GM19324 (cell line): ENCODE data around the gene CARMIL1.
"Not testable (repeated sequence)": the region's sequence is repeated elsewhere in the genome, so short reads cannot be mapped to it uniquely, and the experiment has no call there.

Experiments used
- ATAC-seq: cut with Tn5 transposase; IDR thresholded peaks from one replicate; pipeline ENCODE4 v1.9.1; 2021; ENCODE audit warnings: mild to moderate bottlenecking, moderate library complexity; ENCODE audit not compliant: unreplicated experiment, low FRiP score

Gene CARMIL1

DNA sequence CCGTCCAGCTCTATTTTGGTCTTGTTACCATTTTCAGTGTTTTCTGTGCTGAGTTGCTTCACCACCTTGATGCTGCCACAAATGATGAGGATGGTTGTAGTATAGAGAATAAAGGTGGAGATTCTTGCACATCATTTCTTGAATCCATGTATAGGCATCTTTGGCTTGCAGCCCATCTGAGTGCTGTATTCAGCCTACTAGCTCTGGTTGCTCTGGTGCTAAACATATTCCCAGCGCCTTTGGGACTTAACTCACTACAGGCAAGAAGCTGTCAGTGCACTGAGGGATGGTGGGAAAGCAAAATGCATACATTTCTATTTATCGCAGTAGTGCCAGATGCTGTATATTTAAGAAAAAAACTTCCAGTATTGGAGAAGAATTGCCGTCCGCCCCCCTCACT is 86.0 kb downstream of the CARMIL1 start:
- ATAC-seq = no peak

- peak; percentile 43 for ATAC-seq
Observed at GRCh38 chr6:25366903-25367545, 87.8 kb downstream of the CARMIL1 start.

GRCh38 chr6:25369036-25369432 is 89.9 kb downstream of the CARMIL1 start:
- no peak for ATAC-seq

DNA sequence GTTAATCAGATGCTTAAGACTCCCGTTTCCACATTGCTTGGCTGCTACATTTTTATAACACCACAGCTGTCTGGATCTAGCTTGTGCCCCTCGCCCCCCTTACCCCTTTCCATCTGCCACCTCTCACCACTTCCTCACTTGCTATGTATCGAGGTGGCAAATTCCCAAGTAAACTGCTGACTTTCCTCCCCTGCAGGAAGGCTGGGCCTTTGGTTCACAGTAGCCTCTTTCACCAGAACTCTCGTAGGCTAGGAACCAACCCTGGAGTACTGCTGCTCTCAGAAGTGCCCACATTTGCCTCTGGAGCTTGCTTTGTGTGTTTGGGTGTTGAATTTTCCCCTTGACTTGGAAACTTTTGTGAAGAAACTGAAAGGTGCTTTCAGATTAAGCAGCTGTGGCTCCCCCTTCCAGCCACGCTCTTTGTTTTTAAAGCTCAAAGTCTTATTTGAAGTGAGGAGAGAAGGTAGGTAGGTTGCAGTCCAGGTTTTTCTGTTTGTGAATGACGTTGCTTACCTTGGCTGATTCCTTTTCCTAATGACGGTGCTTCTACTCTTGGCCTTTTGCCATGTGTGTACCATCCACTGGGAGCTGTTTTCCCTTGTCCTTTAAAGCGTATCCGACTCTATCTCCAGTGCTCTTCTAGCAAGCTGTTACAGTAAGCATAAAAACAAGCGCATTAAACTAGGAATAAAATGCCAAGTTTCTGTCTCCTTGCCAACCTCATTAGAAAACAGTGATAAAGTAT is 90.4 kb downstream of the CARMIL1 start:
- ATAC-seq = no peak

DNA sequence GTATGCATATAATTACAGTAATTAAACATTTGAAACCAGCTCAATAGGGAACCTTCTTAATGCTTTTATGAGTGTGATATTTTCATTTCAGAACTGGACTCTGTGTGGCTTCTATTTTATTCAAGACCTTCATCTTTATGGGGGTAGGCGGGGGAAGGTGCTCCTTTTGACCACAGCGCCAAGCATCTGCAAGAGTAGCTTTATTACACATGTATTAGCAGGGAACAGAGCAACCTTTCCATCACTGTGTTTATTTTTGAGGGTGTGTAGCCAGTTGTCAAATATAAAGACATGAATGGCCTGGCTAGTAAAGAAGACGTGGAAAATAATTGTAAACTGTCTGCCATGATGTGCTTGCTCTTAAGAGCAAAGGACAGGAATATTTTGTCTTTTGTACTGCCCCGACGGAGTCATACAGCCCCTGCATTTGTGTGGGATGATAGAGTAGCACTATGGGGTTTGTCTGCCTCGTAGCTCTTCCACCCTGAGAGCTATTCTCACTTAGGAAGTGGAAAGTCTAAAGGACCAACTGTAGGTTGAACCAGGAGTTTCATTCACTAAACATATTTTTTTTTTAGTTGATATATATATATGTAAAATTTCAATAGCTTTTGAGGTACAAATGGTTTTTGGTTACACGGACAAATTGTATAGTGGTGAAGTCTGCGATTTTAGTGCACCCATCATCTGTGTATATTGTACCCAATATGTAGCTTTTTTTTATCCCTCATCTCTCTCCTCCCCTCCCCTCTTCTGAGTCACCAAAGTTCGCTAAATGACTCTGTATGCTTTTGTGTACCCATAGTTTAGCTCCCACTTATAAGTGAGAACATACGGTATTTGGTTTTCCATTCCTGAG is 91.2 kb downstream of the CARMIL1 start:
- ATAC-seq = no peak

DNA sequence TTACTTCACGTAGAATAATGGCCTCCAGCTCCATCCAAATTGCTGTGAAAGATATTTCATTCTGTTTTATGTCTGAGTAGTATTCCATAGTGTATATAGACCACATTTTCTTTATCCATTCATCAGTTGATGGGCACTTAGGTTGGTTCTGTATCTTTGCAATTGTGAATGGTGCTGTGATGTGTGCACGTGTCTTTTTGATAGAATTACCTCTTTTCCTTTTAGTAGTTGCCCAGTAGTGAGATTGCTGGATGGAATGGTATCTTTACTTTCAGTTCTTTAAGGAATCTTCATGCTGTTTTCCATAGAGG is 91.8 kb downstream of the CARMIL1 start:
- ATAC-seq = no peak

DNA sequence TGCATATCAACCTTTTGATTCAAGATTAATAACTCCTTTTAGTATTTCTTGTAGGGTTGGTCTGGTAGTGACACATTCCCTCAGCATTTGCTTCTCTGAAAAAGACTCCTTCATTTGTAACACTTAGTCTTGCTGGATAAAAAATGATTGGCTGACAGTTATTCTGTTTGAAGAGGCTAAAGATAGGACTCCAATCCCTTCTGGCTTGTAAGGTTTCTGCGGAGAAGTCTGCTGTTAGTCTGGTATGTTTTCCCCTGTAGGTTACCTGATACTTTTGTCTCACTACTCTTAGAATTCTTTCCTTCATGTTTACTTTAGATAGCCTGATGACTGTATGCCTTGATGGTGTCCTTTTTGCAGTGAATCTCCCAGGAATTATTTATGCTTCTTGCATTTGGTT is 96.0 kb downstream of the CARMIL1 start:
- no peak for ATAC-seq

DNA sequence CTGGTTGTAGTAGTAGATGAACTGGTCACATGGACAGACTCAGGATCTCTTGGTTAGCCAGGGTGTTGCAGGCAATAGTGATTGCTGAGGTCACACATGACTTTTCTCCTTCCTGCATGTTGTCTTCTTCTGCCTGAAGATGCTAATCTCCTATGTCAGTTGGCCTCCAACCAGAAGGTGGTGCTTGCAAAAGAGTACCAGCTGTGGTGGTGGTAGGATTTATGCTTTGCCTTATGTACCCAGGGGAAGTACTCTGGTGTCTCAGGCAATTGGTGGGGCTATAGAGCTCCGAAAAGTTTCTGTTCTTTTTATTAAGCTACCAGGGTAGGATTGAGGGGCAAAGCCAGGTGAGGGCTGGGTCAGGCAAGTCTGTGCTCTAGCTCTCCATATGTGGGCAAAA is 98.5 kb downstream of the CARMIL1 start:
- ATAC-seq = no peak

GRCh38 chr6:25381077-25381476 is 101.9 kb downstream of the CARMIL1 start:
- no peak for ATAC-seq

DNA sequence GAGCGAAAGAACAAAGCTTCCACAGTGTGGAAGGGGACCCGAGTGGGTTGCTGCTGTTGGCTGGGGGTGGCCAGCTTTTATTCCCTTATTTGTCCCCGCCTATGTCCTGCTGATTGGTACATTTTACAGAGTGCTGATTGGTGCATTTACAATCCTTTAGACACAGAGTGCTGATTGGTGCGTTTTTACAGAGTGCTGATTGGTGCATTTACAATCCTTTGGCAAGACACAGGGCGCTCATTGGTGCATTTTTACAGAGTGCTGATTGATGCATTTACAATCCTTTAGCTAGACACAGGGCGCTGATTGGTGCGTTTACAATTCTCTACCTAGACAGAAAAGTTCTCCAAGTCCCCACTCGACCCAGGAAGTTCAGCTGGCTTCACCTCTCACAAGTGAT is 103.3 kb downstream of the CARMIL1 start:
- not testable (repeated sequence) for ATAC-seq

- no peak for ATAC-seq
Observed at GRCh38 chr6:25384234-25384633, 105.1 kb downstream of the CARMIL1 start.

- ATAC-seq = no peak
Observed at GRCh38 chr6:25384967-25385366, 105.8 kb downstream of the CARMIL1 start.

- ATAC-seq = no peak
Observed at GRCh38 chr6:25387483-25387882, 108.3 kb downstream of the CARMIL1 start.

DNA sequence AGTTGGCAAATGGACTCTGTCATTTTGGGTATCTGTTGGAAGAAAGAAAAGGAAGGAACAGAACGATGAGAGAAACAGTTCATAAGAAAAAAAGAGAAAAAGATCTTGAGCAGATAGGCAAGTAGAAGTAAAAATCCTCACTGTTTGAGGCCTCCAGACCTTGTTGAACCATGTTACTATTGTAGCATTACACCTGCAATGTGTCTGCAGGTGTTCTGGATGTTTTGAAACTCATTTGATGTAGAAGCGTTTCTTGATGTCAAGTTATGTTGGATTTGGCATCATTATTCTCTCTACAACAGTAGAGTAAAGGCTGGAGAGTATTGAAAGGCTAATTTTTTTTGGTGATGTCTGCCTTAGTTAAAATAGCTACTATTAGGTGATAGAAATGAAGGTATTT is 108.7 kb downstream of the CARMIL1 start:
- no peak for ATAC-seq

DNA sequence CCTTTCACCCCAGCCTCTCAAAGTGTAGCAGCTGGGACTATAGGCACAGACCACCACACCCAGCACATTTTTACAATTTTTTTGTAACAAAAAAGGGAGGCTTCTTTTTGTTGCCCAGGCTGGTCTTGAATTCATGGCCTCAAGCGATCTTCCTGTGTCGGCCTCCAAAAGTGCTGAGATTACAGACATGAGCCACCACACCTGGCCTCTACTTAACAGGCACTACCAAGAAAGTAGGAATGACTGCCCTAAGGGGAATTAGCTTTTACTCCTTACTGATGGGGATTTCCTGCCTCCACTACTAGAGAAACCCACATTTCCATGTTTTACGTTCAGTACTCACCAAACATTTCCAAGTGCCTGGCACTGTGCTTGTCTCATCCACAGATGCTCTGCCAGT is 109.6 kb downstream of the CARMIL1 start:
- no peak for ATAC-seq

DNA sequence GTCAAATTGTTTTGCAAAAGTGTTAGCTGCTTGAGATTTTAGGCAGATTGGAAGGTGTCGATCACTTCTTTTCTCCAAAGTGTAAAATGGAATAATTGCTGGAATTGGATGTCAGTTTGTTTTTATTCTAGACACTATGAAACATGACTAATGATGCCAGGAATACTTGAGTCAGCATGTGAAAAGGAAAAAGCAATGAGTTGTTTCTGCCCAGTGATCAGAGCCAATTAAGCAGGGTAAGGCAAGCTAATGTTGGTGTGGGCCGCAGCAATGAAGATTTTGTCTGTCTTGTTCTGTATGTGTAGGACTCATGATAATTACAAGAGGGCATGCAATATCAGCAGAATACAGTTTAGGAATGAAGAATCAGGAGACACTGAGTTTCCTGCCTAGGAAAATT is 110.3 kb downstream of the CARMIL1 start:
- no peak for ATAC-seq

GRCh38 chr6:25392372-25392771 is 113.2 kb downstream of the CARMIL1 start:
- no peak for ATAC-seq

GRCh38 chr6:25395731-25396130 is 116.6 kb downstream of the CARMIL1 start:
- ATAC-seq = no peak

GRCh38 chr6:25397406-25397805 is 118.2 kb downstream of the CARMIL1 start:
- ATAC-seq = no peak

- no peak for ATAC-seq
Observed at GRCh38 chr6:25399885-25400284, 120.7 kb downstream of the CARMIL1 start.

- ATAC-seq = no peak
Observed at GRCh38 chr6:25401711-25402110, 122.5 kb downstream of the CARMIL1 start.

DNA sequence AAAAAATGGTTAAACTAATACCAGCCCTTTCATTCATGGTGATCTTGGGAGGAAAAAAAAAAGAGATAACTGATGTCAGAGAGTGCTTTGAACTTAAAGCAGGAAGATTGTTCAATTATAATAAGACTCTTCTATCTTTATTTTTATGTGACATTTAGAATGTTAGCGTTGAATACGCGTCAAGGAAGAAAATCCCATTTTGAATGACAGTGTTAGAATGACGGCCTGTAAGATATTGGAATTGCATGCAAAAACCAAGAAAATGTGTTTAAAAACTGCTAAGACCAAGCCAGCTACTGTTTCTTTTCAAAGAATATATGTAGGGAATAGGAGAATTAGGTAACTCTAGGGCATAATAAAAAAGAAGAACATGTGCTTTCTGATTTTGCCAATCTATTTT is 123.0 kb downstream of the CARMIL1 start:
- ATAC-seq = no peak
